ENCODE measurements around the gene VPS52.

- TF ChIP-seq EP300 (IDR thresholded peaks at IDR 0.05) = peak; percentile 90 to 100
- TF ChIP-seq, protein P1, sequence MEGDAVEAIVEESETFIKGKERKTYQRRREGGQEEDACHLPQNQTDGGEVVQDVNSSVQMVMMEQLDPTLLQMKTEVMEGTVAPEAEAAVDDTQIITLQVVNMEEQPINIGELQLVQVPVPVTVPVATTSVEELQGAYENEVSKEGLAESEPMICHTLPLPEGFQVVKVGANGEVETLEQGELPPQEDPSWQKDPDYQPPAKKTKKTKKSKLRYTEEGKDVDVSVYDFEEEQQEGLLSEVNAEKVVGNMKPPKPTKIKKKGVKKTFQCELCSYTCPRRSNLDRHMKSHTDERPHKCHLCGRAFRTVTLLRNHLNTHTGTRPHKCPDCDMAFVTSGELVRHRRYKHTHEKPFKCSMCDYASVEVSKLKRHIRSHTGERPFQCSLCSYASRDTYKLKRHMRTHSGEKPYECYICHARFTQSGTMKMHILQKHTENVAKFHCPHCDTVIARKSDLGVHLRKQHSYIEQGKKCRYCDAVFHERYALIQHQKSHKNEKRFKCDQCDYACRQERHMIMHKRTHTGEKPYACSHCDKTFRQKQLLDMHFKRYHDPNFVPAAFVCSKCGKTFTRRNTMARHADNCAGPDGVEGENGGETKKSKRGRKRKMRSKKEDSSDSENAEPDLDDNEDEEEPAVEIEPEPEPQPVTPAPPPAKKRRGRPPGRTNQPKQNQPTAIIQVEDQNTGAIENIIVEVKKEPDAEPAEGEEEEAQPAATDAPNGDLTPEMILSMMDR (IDR thresholded peaks at IDR 0.05) = peak in 2 of 5 experiments; percentile 17 to 30
Observed at GRCh38 chr6:33271468-33272274, at the start of gene VPS52, which contains the start of gene RPS18.
